WTC11 (cell line): ENCODE data around the gene TP53I13. TPM values are rescaled to one million over a fixed set of nuclear protein-coding genes. Genes with fewer than 3 reads are reported as not detected.

ENCODE experiments used
- ATAC-seq: fragments of 200-7000 bp; cut with Tn5 transposase; 2 replicates; pipeline ENCODE4 v1.10.0; 2021; ENCODE audit warnings: mild to moderate bottlenecking, moderate library complexity
- CTCF ChIA-PET: fragments of 300-600 bp; sonication (Branson Sonifier 250); formaldehyde crosslinking; loops from one replicate; lab custom pipeline; 2021; ENCODE audit warnings: antibody characterized with exemption; lab: Charles Lee
- POLR2A ChIA-PET: fragments of 350-600 bp; sonication (Branson Sonifier 250); formaldehyde crosslinking; loops from one replicate; lab custom pipeline; 2021; ENCODE audit warnings: antibody characterized with exemption; lab: Charles Lee
- DNase-seq: peaks from one replicate; pipeline ENCODE4 v3.0.0; 2021; ENCODE audit warnings: low spot score
- H3K27ac Mint-ChIP-seq: 2 replicates; pipeline ENCODE4 v1.8.0; 2021; ENCODE audit warnings: mixed read lengths
- H3K27me3 Mint-ChIP-seq: 2 replicates; pipeline ENCODE4 v1.8.0; 2021; ENCODE audit warnings: low read depth, mild to moderate bottlenecking, moderate library complexity, mixed read lengths
- H3K36me3 Mint-ChIP-seq: 2 replicates; pipeline ENCODE4 v1.8.0; 2021; ENCODE audit warnings: mixed read lengths
- H3K4me1 Mint-ChIP-seq: 2 replicates; pipeline ENCODE4 v1.8.0; 2022; ENCODE audit warnings: mixed read lengths
- H3K4me3 Mint-ChIP-seq: 2 replicates; pipeline ENCODE4 v1.8.0; 2021; ENCODE audit warnings: mild to moderate bottlenecking, moderate library complexity, mixed read lengths
- H3K9me3 Mint-ChIP-seq: 2 replicates; pipeline ENCODE4 v1.8.0; 2021; ENCODE audit warnings: mixed read lengths
- AFF4 ChIP-seq: sonication (generic); formaldehyde crosslinking; IDR thresholded peaks from 2 replicates; pipeline ENCODE4 v1.8.1; 2023; ENCODE audit warnings: mild to moderate bottlenecking, missing genetic modification reagents, borderline replicate concordance
- AR ChIP-seq: fragments of 250-450 bp; sonication (Bioruptor Pico); IDR thresholded peaks from 2 replicates; pipeline ENCODE4 v1.9.0; 2021; ENCODE audit warnings: mild to moderate bottlenecking
- FOXK1 ChIP-seq: sonication (generic); formaldehyde crosslinking; IDR thresholded peaks from 2 replicates; pipeline ENCODE4 v1.8.0; 2022; ENCODE audit warnings: mild to moderate bottlenecking, moderate library complexity, missing genetic modification reagents
- GRHL2 ChIP-seq: fragments of 250-450 bp; sonication (Bioruptor Pico); IDR thresholded peaks from 2 replicates; pipeline ENCODE4 v1.8.0; 2022; ENCODE audit warnings: mild to moderate bottlenecking, moderate library complexity; ENCODE audit not compliant: insufficient replicate concordance, severe bottlenecking
- NR2C2 ChIP-seq: sonication (generic); formaldehyde crosslinking; IDR thresholded peaks from 2 replicates; pipeline ENCODE4 v1.8.0; 2022; ENCODE audit warnings: mild to moderate bottlenecking, missing genetic modification reagents
- PRRX2 ChIP-seq: fragments of 250-450 bp; sonication (Bioruptor Pico); IDR thresholded peaks from 2 replicates; pipeline ENCODE4 v1.8.0; 2021; ENCODE audit warnings: mild to moderate bottlenecking
- RORB ChIP-seq: fragments of 250-450 bp; sonication (Bioruptor Pico); IDR thresholded peaks from 2 replicates; pipeline ENCODE4 v1.9.0; 2021; ENCODE audit warnings: mild to moderate bottlenecking
- TEAD4 ChIP-seq: sonication (generic); formaldehyde crosslinking; IDR thresholded peaks from 2 replicates; pipeline ENCODE4 v1.8.0; 2022; ENCODE audit warnings: mild to moderate bottlenecking, missing genetic modification reagents
- ZNF317 ChIP-seq: sonication (generic); formaldehyde crosslinking; IDR thresholded peaks from 2 replicates; pipeline ENCODE4 v1.8.1; 2023; ENCODE audit warnings: low read depth, mild to moderate bottlenecking, moderate library complexity, missing genetic modification reagents, borderline replicate concordance
- ZNF512 ChIP-seq: sonication (generic); formaldehyde crosslinking; IDR thresholded peaks from 2 replicates; pipeline ENCODE4 v1.8.1; 2022; ENCODE audit warnings: missing genetic modification reagents, borderline replicate concordance
- total RNA-seq: library from RNA; stranded (reverse); gene quantifications from 3 replicates; pipeline ENCODE4 v1.2.3, GENCODE V29; 2021

The TP53I13 gene
- total RNA-seq, 1 experiment from 2014 or later = 41.9 TPM

GRCh38 chr17:29571486-29571882 lies 3.0 kb downstream of the TP53I13 start (continued):
- TF ChIP-seq GRHL2 (CRISPR knock-in tag) (no peak), TEAD4 (no peak), RORB (CRISPR knock-in tag) (no peak), PRRX2 (CRISPR knock-in tag) (no peak), AR (CRISPR knock-in tag) (no peak), ZNF512 (CRISPR knock-in tag) (no peak), ZNF317 (no peak), NR2C2 (CRISPR knock-in tag) (no peak)

- peak; percentile 26 for DNase-seq
- H3K36me3 Mint-ChIP-seq = peaks cover 10% of the 10 kb centered on the region; the same call in 1 of the 2 replicates
- no peak overlapping the region for H3K27ac Mint-ChIP-seq
These were observed 3.6 kb downstream of the TP53I13 start for GRCh38 chr17:29571883-29572681.

More at GRCh38 chr17:29571883-29572681, 3.6 kb downstream of the TP53I13 start:
- ATAC-seq = peak; percentile 3
- ChIA-PET CTCF (interaction anchor here (0.9 to 11.4 kb wide), 16 partner anchors 9 to 481 kb away, joined by 3 to 112 read pairs (median 5); partner anchors contain the start of genes ANKRD13B and CORO6), POLR2A (interaction anchor here (0.8 kb wide), 1 partner anchor 22 kb away, joined by 3 read pairs; no protein-coding TSS in a partner anchor)
- no peak overlapping the region for H3K4me3 Mint-ChIP-seq
- H3K9me3 Mint-ChIP-seq = no peaks in the 10 kb centered on the region
- peaks cover 17% of the 10 kb centered on the region for H3K27me3 Mint-ChIP-seq
- TF ChIP-seq ZNF512 (CRISPR knock-in tag) (0 out of 2 replicates have a peak, but pooled peaks have one; percentile 0), FOXK1 (CRISPR knock-in tag) (0 out of 2 replicates have a peak, but pooled peaks have one; percentile 41), AFF4 (CRISPR knock-in tag) (no peak)
- H3K4me1 Mint-ChIP-seq = peaks cover 10% of the 10 kb centered on the region
